Measurements from ENCODE around the gene ABCG1. TPM values are rescaled to one million over a fixed set of nuclear protein-coding genes. Genes with fewer than 3 reads are reported as not detected.

The ABCG1 gene
- total and polyA plus RNA-seq, 11 donors = 3.3 to 25.3 (median 13.5) TPM

DNA sequence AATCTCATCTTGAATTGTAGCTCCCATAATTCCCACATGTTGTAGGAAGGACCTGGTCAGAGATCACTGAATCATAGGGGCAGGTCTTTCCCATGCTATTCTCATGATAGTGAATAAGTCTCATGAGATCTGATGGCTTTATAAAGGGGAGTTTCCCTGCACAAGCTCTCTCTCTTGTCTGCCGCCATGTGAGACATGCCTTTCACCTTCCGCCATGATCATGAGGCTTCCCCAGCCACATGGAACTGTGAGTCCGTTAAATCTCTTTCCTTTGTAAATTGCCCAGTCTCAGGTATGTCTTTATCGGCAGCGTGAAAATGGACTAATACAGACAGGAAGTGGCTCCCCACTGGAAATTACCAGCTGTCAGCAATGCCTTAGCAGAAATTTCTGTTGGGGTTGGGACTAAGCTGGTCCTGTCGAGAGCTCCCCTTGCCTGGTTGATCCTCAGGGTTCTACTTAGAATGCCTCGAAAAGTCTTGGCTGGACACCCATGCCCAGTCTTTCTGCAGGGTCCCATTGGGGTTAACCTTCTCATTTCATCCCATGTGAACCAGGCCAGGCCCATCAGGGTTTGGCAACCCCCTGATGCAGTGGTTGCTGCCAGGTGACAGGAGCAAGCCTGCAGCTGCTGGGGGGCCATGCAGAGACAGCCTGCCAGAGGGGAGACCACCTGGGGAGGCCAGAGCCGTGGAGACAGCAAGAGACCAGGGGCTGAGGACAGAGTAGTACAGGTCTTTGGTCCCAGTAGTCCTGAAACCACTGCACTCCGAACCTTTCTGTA, 2.8 kb upstream of the ABCG1 start:
- ATAC-seq (no peak), DNase-seq (no peak)
- Histone ChIP-seq H3K4me1 (peaks cover 2 to 28% (median 15%) of the 10 kb centered on the region in 12 donors), H3K9me3 (peaks cover 0 to 6% (median 0%) of the 10 kb centered on the region in 12 donors), H3K4me3 (no peak overlapping the region), H3K36me3 (no peaks in the 10 kb centered on the region), H3K27me3 (no peaks in the 10 kb centered on the region), H3K27ac (no peak overlapping the region)
- intact Hi-C loops (cut with DNase I) = loop anchor here in 3 of 10 donors (5.0 kb wide), 2 partner anchors 39 to 49 kb away; no protein-coding TSS in a partner anchor
- no peak for TF ChIP-seq POLR2A (IDR thresholded peaks at IDR 0.05)
- TF ChIP-seq, protein P1, sequence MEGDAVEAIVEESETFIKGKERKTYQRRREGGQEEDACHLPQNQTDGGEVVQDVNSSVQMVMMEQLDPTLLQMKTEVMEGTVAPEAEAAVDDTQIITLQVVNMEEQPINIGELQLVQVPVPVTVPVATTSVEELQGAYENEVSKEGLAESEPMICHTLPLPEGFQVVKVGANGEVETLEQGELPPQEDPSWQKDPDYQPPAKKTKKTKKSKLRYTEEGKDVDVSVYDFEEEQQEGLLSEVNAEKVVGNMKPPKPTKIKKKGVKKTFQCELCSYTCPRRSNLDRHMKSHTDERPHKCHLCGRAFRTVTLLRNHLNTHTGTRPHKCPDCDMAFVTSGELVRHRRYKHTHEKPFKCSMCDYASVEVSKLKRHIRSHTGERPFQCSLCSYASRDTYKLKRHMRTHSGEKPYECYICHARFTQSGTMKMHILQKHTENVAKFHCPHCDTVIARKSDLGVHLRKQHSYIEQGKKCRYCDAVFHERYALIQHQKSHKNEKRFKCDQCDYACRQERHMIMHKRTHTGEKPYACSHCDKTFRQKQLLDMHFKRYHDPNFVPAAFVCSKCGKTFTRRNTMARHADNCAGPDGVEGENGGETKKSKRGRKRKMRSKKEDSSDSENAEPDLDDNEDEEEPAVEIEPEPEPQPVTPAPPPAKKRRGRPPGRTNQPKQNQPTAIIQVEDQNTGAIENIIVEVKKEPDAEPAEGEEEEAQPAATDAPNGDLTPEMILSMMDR (IDR thresholded peaks at IDR 0.05) = no peak
- 91 to 97% (median 96%) methylated on average over 9 of the region's 9 CpGs for WGBS, 4 donors

DNA sequence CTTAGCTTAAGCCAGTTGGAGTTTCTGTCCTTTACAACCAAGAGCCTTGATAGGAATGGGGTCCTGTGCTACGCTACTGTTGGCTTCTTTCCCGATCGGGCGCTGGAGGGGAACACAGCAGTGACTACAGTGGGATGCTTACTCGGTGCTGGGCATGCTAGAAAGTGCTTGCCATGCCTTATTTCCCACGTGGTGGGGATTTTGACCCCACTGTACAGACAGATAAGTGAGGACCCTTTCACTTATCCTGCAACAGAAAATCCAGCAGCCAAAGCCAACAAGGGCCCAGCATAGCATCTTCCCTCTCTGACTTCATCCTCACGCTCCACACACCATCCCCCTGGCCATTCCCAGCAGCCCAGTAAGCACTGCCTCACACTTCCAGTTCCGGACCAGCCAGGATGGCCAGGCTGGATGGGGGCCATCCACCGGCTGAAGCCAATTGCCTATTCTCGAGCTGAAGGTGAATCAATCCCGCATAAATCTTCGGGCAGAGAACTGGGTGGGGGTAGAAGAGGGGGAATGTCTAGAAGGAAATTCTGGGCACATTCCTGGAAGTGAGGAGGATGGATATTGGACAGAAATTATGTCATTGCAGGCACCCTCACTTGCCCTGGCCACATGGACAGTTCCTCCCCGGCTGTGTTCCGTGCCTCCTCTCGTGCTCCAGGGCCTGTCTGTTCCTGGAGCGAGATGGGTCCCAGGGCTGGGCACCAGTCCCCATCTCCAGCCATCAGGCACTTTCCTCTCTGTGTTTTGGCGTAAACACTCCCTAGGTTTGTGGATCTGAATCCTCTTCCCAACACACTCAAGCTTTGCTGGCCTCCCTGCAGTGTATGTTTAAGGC, 2.0 kb upstream of the ABCG1 start:
- Histone ChIP-seq H3K27me3 (no peaks in the 10 kb centered on the region), H3K36me3 (no peaks in the 10 kb centered on the region), H3K9me3 (peaks cover 0 to 6% (median 0%) of the 10 kb centered on the region in 12 donors), H3K27ac (no peak overlapping the region), H3K4me1 (peaks cover 3 to 37% (median 22%) of the 10 kb centered on the region in 12 donors), H3K4me3 (no peak overlapping the region)
- TF ChIP-seq POLR2A (IDR thresholded peaks at IDR 0.05) = no peak
- TF ChIP-seq, protein P1 (IDR thresholded peaks at IDR 0.05) = no peak
- WGBS, 4 donors = 88 to 91% (median 89%) methylated on average over 17 of the region's 17 CpGs
- no peak for DNase-seq
- no peak for ATAC-seq
- intact Hi-C loops (cut with DNase I) = loop anchor here in 3 of 10 donors (5.0 kb wide), 2 partner anchors 40 to 50 kb away; no protein-coding TSS in a partner anchor

DNA sequence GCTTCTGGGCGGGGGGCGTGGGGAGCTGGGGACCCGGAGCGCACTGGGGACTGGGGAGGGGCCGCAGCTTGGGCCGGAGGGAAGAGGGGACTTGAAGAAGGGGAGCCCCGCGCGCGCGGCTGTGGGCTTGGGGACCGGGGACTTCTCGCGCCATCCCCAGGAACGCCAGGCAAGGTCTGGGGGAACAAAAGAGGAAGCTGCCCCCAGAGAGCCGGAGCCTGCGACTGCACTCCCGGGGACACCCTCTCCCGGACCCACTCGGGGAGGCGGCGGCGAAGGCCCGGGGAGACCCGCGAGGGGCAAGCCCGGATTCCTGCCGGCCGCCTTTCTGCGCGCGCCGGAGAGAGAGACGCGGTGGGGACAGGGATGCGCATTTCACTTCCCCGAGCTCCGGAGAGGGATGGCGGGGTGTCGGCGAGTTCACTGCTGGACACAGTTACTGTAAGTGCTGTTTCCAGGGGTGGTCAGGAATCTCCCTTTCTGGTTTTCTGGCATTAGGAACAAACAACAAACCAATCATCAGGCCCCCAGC, 732 bp downstream of the ABCG1 start:
- DNase-seq (peak in 3 of 5 donors; percentile 49 to 74 (median 55)), ATAC-seq (peak; percentile 10 to 29 (median 21))
- H3K27me3 ChIP-seq = no peaks in the 10 kb centered on the region
- intact Hi-C loops (cut with DNase I) = loop anchor here in 8 of 10 donors (1.0 to 10.0 kb wide), 8 partner anchors 9 to 55 kb away; no protein-coding TSS in a partner anchor
- peak overlapping the region; percentile 44 to 90 (median 83) for H3K27ac ChIP-seq
- peak overlapping the region; percentile 49 to 95 (median 78) for H3K4me3 ChIP-seq
- TF ChIP-seq POLR2A (IDR thresholded peaks at IDR 0.05) = no peak
- TF ChIP-seq, protein P1 (IDR thresholded peaks at IDR 0.05) = no peak
- peaks cover 0 to 6% (median 0%) of the 10 kb centered on the region in 12 donors for H3K9me3 ChIP-seq
- no peaks in the 10 kb centered on the region for H3K36me3 ChIP-seq
- H3K4me1 ChIP-seq = peaks cover 7 to 48% (median 28%) of the 10 kb centered on the region in 12 donors
- 0 to 1% (median 0%) methylated on average over 19 to 41 of the region's 41 CpGs for WGBS, 4 donors

All from heart left ventricle (tissue), 16 donors.